ENCODE results near the gene SLC7A7.

SLC7A7 gene

DNA sequence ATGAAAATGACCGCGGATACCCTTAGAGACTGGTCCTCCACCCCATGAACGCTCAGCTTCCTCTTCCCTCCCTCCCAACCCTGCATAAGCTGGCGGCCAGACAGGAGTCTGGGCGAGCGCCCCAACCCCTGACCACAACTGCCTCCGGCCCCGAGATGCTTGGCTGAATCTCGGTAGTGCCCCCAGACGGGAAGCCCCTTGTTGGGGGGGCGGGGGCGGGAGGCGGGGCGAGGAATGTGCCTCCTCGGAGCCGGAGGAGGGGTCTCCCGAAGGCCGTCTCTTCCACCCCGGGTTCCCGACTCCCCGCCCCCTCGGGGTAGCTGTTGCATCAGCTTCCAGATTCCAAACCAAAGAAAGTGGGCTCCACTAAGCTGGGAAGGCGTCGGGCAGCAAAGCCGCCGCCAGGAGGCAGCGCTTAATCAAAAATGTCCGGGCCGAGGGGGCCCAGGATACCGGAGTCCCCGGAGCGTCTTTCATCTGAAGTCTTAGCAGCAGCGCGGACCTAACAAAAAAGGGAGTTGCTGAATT lies 7.4 kb upstream of the SLC7A7 start:
- no peaks in the 10 kb centered on the region for H4K20me1 ChIP-seq (ENCODE audit: insufficient read depth, low read length, poor library complexity, severe bottlenecking)
- H3K27me3 ChIP-seq (ENCODE audit: insufficient read depth, low read length, poor library complexity, severe bottlenecking), result no peaks in the 10 kb centered on the region
- TF ChIP-seq EZH2phosphoT487 (IDR thresholded peaks at IDR 0.05; ENCODE audit: borderline replicate concordance), result no peak
- TF ChIP-seq, protein P1, sequence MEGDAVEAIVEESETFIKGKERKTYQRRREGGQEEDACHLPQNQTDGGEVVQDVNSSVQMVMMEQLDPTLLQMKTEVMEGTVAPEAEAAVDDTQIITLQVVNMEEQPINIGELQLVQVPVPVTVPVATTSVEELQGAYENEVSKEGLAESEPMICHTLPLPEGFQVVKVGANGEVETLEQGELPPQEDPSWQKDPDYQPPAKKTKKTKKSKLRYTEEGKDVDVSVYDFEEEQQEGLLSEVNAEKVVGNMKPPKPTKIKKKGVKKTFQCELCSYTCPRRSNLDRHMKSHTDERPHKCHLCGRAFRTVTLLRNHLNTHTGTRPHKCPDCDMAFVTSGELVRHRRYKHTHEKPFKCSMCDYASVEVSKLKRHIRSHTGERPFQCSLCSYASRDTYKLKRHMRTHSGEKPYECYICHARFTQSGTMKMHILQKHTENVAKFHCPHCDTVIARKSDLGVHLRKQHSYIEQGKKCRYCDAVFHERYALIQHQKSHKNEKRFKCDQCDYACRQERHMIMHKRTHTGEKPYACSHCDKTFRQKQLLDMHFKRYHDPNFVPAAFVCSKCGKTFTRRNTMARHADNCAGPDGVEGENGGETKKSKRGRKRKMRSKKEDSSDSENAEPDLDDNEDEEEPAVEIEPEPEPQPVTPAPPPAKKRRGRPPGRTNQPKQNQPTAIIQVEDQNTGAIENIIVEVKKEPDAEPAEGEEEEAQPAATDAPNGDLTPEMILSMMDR (conservative IDR thresholded peaks at IDR 0.05; ENCODE audit: low read length), result peak; percentile 87
- H3K9me2 ChIP-seq (replicated peaks; ENCODE audit: low read depth, low read length), result no peaks in the 10 kb centered on the region
- H3K4me2 ChIP-seq (ENCODE audit: low read depth, low read length, poor library complexity, severe bottlenecking), result peak overlapping the region; percentile 55
- peak overlapping the region; percentile 29 for H3K4me3 ChIP-seq (ENCODE audit: low read length, poor library complexity, severe bottlenecking)
- no peaks in the 10 kb centered on the region for H3K79me2 ChIP-seq (ENCODE audit: insufficient read depth, low read length)
- peak overlapping the region; percentile 56; the same call in 1 of the 2 replicates for H2AFZ ChIP-seq (ENCODE audit: low read length)
- no peaks in the 10 kb centered on the region for H3F3A ChIP-seq (ENCODE audit: low read depth)
- H3K9me3 ChIP-seq (ENCODE audit: insufficient read depth, low read depth, low read length), result no peaks in the 10 kb centered on the region
- H3K36me3 ChIP-seq (ENCODE audit: insufficient read depth, low read length), result no peaks in the 10 kb centered on the region
- no peak overlapping the region for H3K9ac ChIP-seq (ENCODE audit: low read depth, low read length, poor library complexity, severe bottlenecking)
- H3K4me1 ChIP-seq (ENCODE audit: insufficient read depth, low read length, poor library complexity, severe bottlenecking), result peaks cover 18% of the 10 kb centered on the region

DNA sequence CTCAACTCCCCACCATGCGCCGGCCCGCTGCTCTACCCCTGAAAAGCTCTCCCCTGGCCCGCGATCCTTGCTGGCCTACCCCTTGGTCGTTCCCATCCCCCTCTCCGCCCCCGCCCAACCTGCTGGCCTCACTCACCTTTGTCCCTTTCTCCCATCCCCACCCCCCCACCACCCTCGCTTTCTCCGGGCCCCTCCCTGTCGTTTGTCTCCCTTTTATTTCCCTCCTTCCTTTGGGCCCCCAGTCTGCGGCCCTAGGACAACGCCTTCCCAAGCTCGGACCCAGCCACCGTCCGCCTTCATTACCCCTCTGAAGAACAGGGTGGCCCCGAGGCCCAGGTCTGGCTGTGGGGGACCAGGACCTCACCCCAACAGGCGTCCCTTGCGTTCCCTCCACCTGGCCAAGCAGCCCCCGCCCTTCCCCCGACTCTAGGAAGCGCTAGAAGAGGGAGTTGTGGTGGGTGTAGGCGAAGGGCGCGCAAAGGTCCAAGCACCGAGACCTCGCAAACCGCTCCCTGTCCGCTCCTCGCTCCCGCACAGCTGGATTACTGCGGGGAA lies 6.9 kb upstream of the SLC7A7 start:
- Histone ChIP-seq H3K9me2 (replicated peaks; ENCODE audit: low read depth, low read length) (no peaks in the 10 kb centered on the region), H3K4me2 (ENCODE audit: low read depth, low read length, poor library complexity, severe bottlenecking) (peak overlapping the region; percentile 55), H3K4me1 (ENCODE audit: insufficient read depth, low read length, poor library complexity, severe bottlenecking) (peaks cover 18% of the 10 kb centered on the region), H3K9ac (ENCODE audit: low read depth, low read length, poor library complexity, severe bottlenecking) (no peak overlapping the region), H3K27me3 (ENCODE audit: insufficient read depth, low read length, poor library complexity, severe bottlenecking) (no peaks in the 10 kb centered on the region), H3K9me3 (ENCODE audit: insufficient read depth, low read depth, low read length) (no peaks in the 10 kb centered on the region), H4K20me1 (ENCODE audit: insufficient read depth, low read length, poor library complexity, severe bottlenecking) (no peaks in the 10 kb centered on the region), H3F3A (ENCODE audit: low read depth) (no peaks in the 10 kb centered on the region), H3K79me2 (ENCODE audit: insufficient read depth, low read length) (no peaks in the 10 kb centered on the region), H3K4me3 (ENCODE audit: low read length, poor library complexity, severe bottlenecking) (no peak overlapping the region), H2AFZ (ENCODE audit: low read length) (peak overlapping the region; percentile 56; the same call in 1 of the 2 replicates), H3K36me3 (ENCODE audit: insufficient read depth, low read length) (no peaks in the 10 kb centered on the region)
- no peak for TF ChIP-seq EZH2phosphoT487 (IDR thresholded peaks at IDR 0.05; ENCODE audit: borderline replicate concordance)
- TF ChIP-seq, protein P1 (conservative IDR thresholded peaks at IDR 0.05; ENCODE audit: low read length), result no peak

DNA sequence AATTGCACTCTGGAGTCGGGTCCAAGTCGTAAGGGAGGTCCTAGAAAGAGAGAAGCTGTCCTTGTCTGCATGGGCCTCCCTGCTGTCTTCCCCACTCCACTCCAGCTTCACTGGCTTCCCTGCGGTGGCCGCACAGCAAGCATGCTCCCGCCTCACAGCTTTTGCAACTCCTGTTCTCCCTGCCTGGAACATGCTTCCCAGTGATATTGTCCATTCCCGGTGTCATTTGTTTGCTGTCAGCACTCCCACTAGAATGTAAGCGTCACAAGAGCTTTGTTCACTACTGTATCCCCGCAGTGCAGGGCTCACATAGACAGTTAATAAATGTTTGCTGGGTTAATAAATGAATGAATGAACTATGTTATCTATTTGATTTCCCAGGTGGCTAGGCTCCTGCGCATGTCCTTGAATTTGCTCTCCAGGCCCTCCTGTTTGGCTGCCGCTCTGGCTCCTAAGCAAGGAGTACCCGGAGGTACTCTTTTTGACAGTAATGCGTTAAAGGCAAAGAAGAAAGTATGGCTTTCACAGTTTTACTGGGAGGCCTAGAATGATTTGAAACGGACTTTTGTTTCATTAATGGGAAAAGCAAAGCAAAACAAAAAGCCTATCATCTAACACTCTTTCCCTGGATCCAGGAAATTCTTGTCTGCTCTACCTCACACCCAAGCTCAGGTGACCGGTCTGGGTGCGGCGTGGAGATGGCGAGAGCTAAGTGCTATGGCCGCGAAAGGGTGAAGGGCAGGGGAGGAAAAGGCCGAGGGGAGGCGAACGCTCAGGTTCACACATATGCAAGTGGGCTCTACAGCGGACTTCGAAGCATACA lies 6.2 kb upstream of the SLC7A7 start:
- Histone ChIP-seq H3K9me3 (ENCODE audit: insufficient read depth, low read depth, low read length) (no peaks in the 10 kb centered on the region), H3K27me3 (ENCODE audit: insufficient read depth, low read length, poor library complexity, severe bottlenecking) (no peaks in the 10 kb centered on the region), H3K9ac (ENCODE audit: low read depth, low read length, poor library complexity, severe bottlenecking) (no peak overlapping the region), H3K4me3 (ENCODE audit: low read length, poor library complexity, severe bottlenecking) (no peak overlapping the region), H2AFZ (ENCODE audit: low read length) (no peak overlapping the region), H3K36me3 (ENCODE audit: insufficient read depth, low read length) (no peaks in the 10 kb centered on the region), H3K4me1 (ENCODE audit: insufficient read depth, low read length, poor library complexity, severe bottlenecking) (peaks cover 18% of the 10 kb centered on the region), H3K9me2 (replicated peaks; ENCODE audit: low read depth, low read length) (no peaks in the 10 kb centered on the region), H3F3A (ENCODE audit: low read depth) (no peaks in the 10 kb centered on the region), H4K20me1 (ENCODE audit: insufficient read depth, low read length, poor library complexity, severe bottlenecking) (no peaks in the 10 kb centered on the region), H3K79me2 (ENCODE audit: insufficient read depth, low read length) (no peaks in the 10 kb centered on the region), H3K4me2 (ENCODE audit: low read depth, low read length, poor library complexity, severe bottlenecking) (no peak overlapping the region)
- no peak for TF ChIP-seq EZH2phosphoT487 (IDR thresholded peaks at IDR 0.05; ENCODE audit: borderline replicate concordance)
- TF ChIP-seq, protein P1 (conservative IDR thresholded peaks at IDR 0.05; ENCODE audit: low read length), result no peak

Measured in Loucy (cell line).